Activated CD4-positive, alpha-beta memory T cell treated with anti-CD3 and anti-CD28 coated beads for 36 hours (primary cell): ENCODE results near the gene COTL1. TPM values are rescaled to one million over a fixed set of nuclear protein-coding genes. Genes with fewer than 3 reads are reported as not detected.

ENCODE experiments used
- CTCF ChIA-PET: fragments of 350-600 bp; sonication (Branson Sonifier 250); formaldehyde crosslinking; loops from one replicate; lab custom pipeline; 2021; ENCODE audit warnings: antibody characterized with exemption, inconsistent platforms; lab: Charles Lee
- POLR2A ChIA-PET: fragments of 350-600 bp; sonication (Branson Sonifier 250); formaldehyde crosslinking; loops from one replicate; lab custom pipeline; 2021; ENCODE audit warnings: antibody characterized with exemption; lab: Charles Lee
- DNase-seq: peaks from one replicate; pipeline ENCODE4 v3.0.0-alpha.2; 2020
- H3K27ac Mint-ChIP-seq: one replicate; pipeline ENCODE4 v1.8.0; 2021; ENCODE audit warnings: mixed read lengths
- H3K27me3 Mint-ChIP-seq: one replicate; pipeline ENCODE4 v1.8.0; 2021; ENCODE audit warnings: mixed read lengths
- H3K36me3 Mint-ChIP-seq: one replicate; pipeline ENCODE4 v1.8.0; 2021; ENCODE audit warnings: mixed read lengths
- H3K4me1 Mint-ChIP-seq: one replicate; pipeline ENCODE4 v1.8.0; 2021; ENCODE audit warnings: low read depth, mixed read lengths
- H3K4me3 Mint-ChIP-seq: one replicate; pipeline ENCODE4 v1.8.0; 2021; ENCODE audit warnings: mild to moderate bottlenecking, mixed read lengths
- H3K9me3 Mint-ChIP-seq: one replicate; pipeline ENCODE4 v1.8.0; 2021; ENCODE audit warnings: mixed read lengths
- intact Hi-C: fragments of 100-400 bp; cut with micrococcal nuclease; formaldehyde crosslinking; loops from one replicate; pipeline ENCODE4 v1.15.1; 2023
- total RNA-seq, 2 experiments: library from RNA; stranded (reverse); gene quantifications; one replicate each; pipeline ENCODE4 v1.2.3, GENCODE V29; 2021

COTL1 gene
- total RNA-seq, 2 experiments from 2014 or later = 358 to 364 TPM

DNA sequence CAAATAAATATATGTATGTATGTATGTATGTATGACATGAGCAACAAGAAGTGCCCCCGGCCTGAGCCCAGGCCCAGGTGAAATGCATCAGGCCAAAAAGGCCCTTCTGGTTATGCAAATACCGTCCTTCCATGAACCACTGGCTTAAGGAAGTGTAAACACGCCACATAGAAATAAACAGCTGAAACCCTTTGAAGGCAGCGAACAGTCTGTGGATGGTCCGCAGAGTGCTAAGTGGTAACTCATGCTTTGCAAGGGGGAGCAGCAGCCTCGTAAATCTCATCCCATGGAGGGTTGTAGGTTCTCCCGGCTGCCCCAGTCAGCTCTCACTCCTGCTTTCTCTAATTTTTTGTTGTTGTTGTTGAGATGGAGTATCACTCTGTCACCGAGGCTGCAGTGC lies 36.7 kb downstream of the COTL1 start:
- POLR2A ChIA-PET = no interaction called here

DNA sequence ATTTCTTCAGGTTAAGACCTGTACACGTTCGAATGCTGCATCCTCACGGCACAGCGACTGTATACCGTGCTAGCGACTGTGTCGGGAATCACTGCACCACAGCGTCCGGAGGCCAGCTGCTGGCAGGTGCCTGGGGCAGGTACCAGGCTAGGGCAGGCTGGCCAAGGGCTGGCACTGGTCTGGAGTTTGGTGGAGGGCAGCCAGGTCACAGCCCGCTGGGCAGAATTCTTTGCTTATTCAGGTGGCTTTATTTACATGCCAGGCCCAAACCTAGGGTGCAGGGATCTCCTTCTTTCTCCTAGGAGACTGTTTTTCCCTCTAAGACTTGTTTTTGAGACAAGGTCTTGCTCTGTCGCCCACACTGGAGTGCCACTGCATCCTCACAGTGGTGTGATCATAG lies 37.9 kb downstream of the COTL1 start:
- Mint-ChIP-seq H3K9me3 (no peaks in the 10 kb centered on the region), H3K27ac (no peak overlapping the region), H3K36me3 (peaks cover 16% of the 10 kb centered on the region), H3K4me3 (no peak overlapping the region), H3K27me3 (no peaks in the 10 kb centered on the region), H3K4me1 (peaks cover 50% of the 10 kb centered on the region)
- CTCF ChIA-PET = no interaction called here
- DNase-seq = no peak
- POLR2A ChIA-PET = no interaction called here
- intact Hi-C loops = no loop called here

More for the DNA sequence above, 36.7 kb downstream of the COTL1 start:
- CTCF ChIA-PET = interaction anchor here (1.1 kb wide), 1 partner anchor 42 kb away, joined by 3 read pairs; no protein-coding TSS in a partner anchor
- intact Hi-C loops = no loop called here
- H3K27me3 Mint-ChIP-seq = no peaks in the 10 kb centered on the region
- no peak overlapping the region for H3K27ac Mint-ChIP-seq
- peaks cover 52% of the 10 kb centered on the region for H3K4me1 Mint-ChIP-seq
- peaks cover 18% of the 10 kb centered on the region for H3K36me3 Mint-ChIP-seq
- H3K9me3 Mint-ChIP-seq = no peaks in the 10 kb centered on the region
- H3K4me3 Mint-ChIP-seq = no peak overlapping the region
- no peak for DNase-seq

DNA sequence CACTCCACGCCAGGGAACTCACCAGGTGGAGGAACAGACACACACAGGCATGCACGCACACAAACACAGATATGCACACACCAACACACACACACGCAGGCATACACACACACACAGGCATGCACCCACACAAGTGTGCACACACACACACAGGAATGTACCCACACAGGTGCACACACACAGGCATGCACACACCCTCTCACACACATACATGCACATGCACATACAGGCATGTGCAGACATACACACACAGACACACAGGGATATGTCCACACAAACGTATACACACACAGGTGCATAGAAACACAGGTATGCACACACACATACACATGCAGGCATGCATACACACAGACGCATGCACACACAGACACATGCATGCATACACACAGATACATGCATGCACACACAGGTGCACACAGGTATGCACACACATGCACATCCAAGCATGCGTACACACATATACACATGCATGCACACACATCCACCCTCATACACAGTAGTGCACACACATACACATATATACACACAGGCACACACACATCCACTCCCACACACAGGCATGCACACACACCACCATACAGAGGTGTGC lies 39.2 kb downstream of the COTL1 start:
- no peaks in the 10 kb centered on the region for H3K27me3 Mint-ChIP-seq
- no peaks in the 10 kb centered on the region for H3K9me3 Mint-ChIP-seq
- POLR2A ChIA-PET = no interaction called here
- intact Hi-C loops = no loop called here
- H3K27ac Mint-ChIP-seq = no peak overlapping the region
- H3K4me1 Mint-ChIP-seq = peaks cover 45% of the 10 kb centered on the region
- peaks cover 16% of the 10 kb centered on the region for H3K36me3 Mint-ChIP-seq
- H3K4me3 Mint-ChIP-seq = no peak overlapping the region
- CTCF ChIA-PET = no interaction called here
- DNase-seq = no peak

DNA sequence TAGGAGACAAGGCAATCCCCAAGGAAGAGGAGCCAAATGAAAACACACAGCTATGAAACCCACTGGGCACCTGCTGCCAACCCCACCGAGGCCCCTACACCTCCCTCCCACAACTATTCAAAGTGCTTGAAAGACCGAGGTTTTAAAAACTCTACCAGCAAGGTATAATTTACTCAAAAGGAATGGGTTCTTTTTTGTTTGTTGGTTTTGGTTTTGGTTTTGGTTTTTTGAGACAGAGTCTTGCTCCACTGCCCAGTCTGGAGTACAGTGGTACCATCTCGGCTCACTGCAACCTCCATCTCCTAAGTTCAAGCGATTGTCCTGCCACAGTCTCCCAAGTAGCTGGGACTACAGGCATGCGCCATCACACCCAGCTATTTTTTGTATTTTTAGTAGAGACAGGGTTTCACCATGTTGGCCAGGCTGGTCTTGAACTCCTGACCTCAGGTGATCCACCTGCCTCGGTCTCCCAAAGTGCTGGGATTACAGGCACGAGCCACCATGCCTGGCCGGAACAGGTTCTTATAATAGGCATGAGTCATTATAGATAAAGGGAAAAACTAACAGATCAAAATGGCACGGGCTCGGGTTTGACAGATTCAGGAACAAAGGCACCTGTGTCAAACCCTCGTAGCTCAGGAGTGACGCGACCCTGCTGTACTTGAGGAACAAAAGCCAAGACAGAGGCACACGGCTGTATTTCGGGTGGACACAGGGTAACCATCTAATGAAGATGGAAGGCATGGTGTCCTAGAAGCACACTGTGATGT lies 40.7 kb downstream of the COTL1 start:
- no peaks in the 10 kb centered on the region for H3K9me3 Mint-ChIP-seq
- no peaks in the 10 kb centered on the region for H3K27me3 Mint-ChIP-seq
- ChIA-PET CTCF (interaction anchor here (0.8 kb wide), 1 partner anchor 14 kb away, joined by 3 read pairs; no protein-coding TSS in a partner anchor), POLR2A (interaction anchor here (1.1 kb wide), 1 partner anchor 12 kb away, joined by 8 read pairs; no protein-coding TSS in a partner anchor)
- H3K4me1 Mint-ChIP-seq = peaks cover 42% of the 10 kb centered on the region
- no peak overlapping the region for H3K4me3 Mint-ChIP-seq
- no peak for DNase-seq
- H3K36me3 Mint-ChIP-seq = peaks cover 20% of the 10 kb centered on the region
- peak overlapping the region; percentile 70 for H3K27ac Mint-ChIP-seq
- intact Hi-C loops = no loop called here

DNA sequence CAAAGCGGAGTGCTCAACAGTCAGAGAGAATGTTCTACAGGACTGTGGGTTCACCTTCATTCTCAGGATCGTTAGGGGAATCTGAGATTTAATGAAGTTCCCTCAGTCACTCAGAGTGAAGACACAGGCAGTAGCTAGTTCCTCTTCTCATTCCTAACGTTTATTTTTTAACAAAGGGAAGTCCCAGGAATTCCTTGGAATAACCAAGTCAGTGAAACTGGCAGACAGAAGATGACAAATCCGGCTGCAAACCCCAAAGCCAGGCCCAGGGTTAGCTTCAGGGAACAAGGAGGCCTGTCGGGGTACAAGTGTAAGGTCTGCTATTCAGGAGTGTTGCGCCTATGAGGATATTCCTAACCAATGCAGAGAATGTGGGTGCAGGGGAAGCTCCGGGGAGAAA lies 42.0 kb downstream of the COTL1 start:
- Mint-ChIP-seq H3K27me3 (no peaks in the 10 kb centered on the region), H3K4me1 (peaks cover 42% of the 10 kb centered on the region), H3K27ac (peak overlapping the region; percentile 70), H3K9me3 (peaks cover 6% of the 10 kb centered on the region), H3K4me3 (no peak overlapping the region), H3K36me3 (peaks cover 30% of the 10 kb centered on the region)
- ChIA-PET CTCF (interaction anchor here (0.6 kb wide), 1 partner anchor 44 kb away, joined by 3 read pairs; no protein-coding TSS in a partner anchor), POLR2A (no interaction called here)
- DNase-seq = no peak
- intact Hi-C loops = no loop called here

DNA sequence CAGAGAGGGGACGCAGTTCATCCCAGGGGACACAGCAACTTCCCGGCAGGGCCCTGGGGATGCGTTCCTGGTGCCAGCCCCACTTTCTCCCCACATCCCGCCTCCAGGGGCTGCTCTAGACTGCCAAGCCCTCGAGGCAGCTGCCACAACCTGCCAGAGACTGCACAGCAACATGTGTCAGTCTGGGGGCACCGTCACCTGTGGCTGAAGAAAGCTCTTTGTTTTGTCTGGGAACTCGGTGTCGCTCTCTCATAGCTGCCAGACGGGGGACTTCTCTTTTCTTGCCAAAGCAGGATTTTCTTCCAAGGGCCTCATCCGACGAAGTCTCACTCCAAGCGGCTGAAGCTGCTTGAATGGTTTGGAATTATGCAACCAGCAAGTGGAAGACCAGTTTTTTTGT lies 43.7 kb downstream of the COTL1 start:
- intact Hi-C loops = no loop called here
- ChIA-PET CTCF (interaction anchor here (0.7 kb wide), 1 partner anchor 95 kb away, joined by 4 read pairs; no protein-coding TSS in a partner anchor), POLR2A (no interaction called here)
- Mint-ChIP-seq H3K9me3 (peaks cover 18% of the 10 kb centered on the region), H3K27ac (no peak overlapping the region), H3K27me3 (no peaks in the 10 kb centered on the region), H3K36me3 (peaks cover 42% of the 10 kb centered on the region), H3K4me1 (peaks cover 33% of the 10 kb centered on the region), H3K4me3 (no peak overlapping the region)
- no peak for DNase-seq

DNA sequence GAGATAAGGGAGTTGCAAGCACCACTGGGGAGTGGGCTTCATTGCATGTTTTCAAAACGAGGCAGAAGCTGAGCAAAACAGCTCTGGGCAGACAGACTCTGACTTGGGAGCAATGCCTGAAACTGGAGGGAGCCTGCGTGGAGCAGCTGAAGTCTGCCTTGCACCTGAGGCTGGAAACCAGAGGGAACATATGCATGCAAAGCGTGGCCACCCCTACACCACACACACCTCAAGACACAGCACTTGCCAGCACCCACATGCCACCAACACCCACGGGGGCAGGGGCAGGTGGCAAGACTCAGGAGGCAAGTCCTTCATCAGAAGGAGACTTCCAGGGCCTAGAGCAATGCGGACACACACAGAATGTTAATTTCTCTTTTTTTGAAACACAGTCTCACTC lies 45.8 kb downstream of the COTL1 start:
- H3K36me3 Mint-ChIP-seq = peaks cover 49% of the 10 kb centered on the region
- intact Hi-C loops = no loop called here
- no peak overlapping the region for H3K27ac Mint-ChIP-seq
- H3K9me3 Mint-ChIP-seq = peaks cover 18% of the 10 kb centered on the region
- CTCF ChIA-PET = no interaction called here
- POLR2A ChIA-PET = no interaction called here
- H3K4me3 Mint-ChIP-seq = no peak overlapping the region
- H3K4me1 Mint-ChIP-seq = peaks cover 21% of the 10 kb centered on the region
- DNase-seq = no peak
- H3K27me3 Mint-ChIP-seq = no peaks in the 10 kb centered on the region

DNA sequence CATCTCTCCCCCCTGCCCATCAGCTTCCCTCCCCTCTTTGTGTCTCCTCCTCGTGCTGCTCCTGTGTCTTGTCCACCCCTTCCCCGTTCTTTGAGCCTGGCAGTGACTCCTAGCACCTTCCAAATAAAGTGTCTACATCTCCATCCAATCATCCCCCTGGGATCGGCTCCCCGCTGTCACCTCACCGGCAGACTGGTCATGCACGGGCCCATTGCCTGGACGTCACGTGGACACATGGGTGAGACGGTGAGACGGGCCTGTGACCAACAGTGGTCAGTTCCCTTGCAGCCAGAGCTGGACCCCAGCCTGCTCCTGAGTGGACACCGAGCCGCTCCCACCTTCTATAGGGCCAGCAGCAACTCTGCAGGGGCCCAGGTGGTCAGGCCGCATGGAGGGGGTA lies 46.4 kb downstream of the COTL1 start:
- ChIA-PET CTCF (no interaction called here), POLR2A (no interaction called here)
- H3K4me3 Mint-ChIP-seq = no peak overlapping the region
- intact Hi-C loops = no loop called here
- DNase-seq = no peak
- H3K9me3 Mint-ChIP-seq = peaks cover 18% of the 10 kb centered on the region
- H3K36me3 Mint-ChIP-seq = peaks cover 54% of the 10 kb centered on the region
- peak overlapping the region; percentile 51 for H3K27ac Mint-ChIP-seq
- peaks cover 15% of the 10 kb centered on the region for H3K4me1 Mint-ChIP-seq
- H3K27me3 Mint-ChIP-seq = no peaks in the 10 kb centered on the region

DNA sequence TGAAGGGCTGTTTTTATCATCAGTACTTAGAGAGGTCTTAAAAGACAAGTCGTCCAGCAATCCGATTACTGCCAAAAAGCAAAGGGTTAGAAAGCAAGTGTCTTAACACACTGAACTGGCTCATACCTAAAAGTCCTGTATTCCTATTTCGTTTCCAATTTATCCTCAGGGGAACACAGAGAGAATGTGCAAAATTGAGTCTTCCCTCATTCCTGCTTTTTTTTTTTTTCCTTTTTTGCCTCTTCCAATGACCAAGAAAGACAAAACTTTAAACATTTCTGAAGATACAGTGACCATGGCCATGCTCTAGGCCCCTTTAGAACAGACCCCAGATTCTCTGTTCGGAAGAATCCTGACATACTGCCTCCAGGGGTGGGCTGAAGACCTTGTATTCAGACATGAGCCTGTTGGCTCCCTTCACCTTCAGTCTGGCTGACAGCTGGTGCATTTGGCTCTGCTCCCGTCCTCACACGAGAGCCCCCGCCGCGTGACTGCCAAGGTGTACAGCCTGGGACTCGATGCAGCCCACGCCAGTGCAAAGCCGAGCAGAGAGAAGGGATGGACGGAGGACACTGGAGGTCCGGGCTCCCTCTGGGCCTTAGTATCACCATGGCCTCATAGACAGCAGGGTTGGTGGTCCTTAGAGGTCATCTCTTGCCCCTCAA lies 47.0 kb downstream of the COTL1 start:
- H3K9me3 Mint-ChIP-seq = peaks cover 18% of the 10 kb centered on the region
- H3K27me3 Mint-ChIP-seq = no peaks in the 10 kb centered on the region
- DNase-seq = no peak
- intact Hi-C loops = no loop called here
- peaks cover 59% of the 10 kb centered on the region for H3K36me3 Mint-ChIP-seq
- ChIA-PET CTCF (interaction anchor here (1.4 kb wide), 1 partner anchor 17 kb away, joined by 5 read pairs; no protein-coding TSS in a partner anchor), POLR2A (no interaction called here)
- peak overlapping the region; percentile 1 for H3K27ac Mint-ChIP-seq
- H3K4me3 Mint-ChIP-seq = no peak overlapping the region
- peaks cover 9% of the 10 kb centered on the region for H3K4me1 Mint-ChIP-seq

DNA sequence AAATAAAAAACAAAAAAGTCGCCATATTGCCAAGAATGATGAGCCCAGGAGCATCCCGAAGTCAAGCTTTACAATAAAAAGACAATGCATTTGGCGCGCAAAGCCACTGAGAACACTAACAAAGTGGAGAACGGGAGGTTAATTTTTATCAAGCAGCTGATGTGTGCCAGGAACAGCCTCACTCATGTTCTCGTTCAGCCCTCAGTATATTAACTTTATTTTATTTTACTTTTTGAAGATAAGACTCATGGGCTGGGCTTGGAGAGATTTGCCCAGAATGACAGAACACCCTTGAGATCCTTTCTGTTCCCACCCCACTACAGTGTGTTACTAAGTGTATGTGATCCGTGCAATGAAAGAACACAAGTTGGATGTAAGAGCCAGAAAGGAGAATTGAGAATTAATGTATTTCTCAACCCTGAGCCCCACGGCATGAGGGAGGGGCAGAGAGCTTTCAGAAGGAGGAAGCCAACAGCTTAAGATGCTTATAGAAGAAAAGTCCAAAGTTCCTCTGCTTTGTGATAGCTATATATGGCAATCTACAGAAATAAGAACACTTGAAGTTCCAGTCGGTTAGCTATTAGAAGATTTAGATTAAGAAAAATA lies 48.4 kb downstream of the COTL1 start:
- ChIA-PET POLR2A (no interaction called here), CTCF (interaction anchor here (0.5 to 1.4 kb wide), 2 partner anchors 16 to 75 kb away, joined by 3 to 5 read pairs; no protein-coding TSS in a partner anchor)

DNA sequence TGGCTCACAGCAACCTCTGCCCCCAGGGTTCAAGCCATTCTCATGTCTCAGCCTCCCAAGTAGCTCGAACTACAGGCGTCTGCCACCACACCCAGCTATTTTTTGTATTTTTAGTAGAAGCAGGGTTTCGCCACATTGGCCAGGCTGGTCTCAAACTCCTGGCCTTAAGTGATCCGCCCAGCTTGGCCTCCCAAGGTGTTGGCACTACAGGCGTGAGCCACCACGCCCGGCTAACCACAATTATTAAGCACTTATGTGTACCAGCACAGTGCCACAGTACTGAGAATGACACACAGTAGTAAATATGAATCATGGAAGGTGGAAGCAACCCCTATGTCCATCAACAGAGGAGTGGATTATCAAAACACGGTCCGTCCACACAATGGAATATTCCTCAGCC lies 49.8 kb downstream of the COTL1 start:
- peaks cover 18% of the 10 kb centered on the region for H3K9me3 Mint-ChIP-seq
- ChIA-PET CTCF (interaction anchor here (1.2 kb wide), 1 partner anchor 57 kb away, joined by 4 read pairs; no protein-coding TSS in a partner anchor), POLR2A (no interaction called here)
- intact Hi-C loops = no loop called here
- H3K4me3 Mint-ChIP-seq = no peak overlapping the region
- peaks cover 72% of the 10 kb centered on the region for H3K36me3 Mint-ChIP-seq
- H3K27me3 Mint-ChIP-seq = no peaks in the 10 kb centered on the region
- no peak for DNase-seq
- peak overlapping the region; percentile 46 for H3K27ac Mint-ChIP-seq
- peaks cover 8% of the 10 kb centered on the region for H3K4me1 Mint-ChIP-seq

More for the DNA sequence above, 48.4 kb downstream of the COTL1 start:
- H3K4me1 Mint-ChIP-seq = peaks cover 8% of the 10 kb centered on the region
- peaks cover 69% of the 10 kb centered on the region for H3K36me3 Mint-ChIP-seq
- H3K27ac Mint-ChIP-seq = no peak overlapping the region
- DNase-seq = no peak
- H3K27me3 Mint-ChIP-seq = no peaks in the 10 kb centered on the region
- H3K9me3 Mint-ChIP-seq = peaks cover 18% of the 10 kb centered on the region
- no peak overlapping the region for H3K4me3 Mint-ChIP-seq
- intact Hi-C loops = no loop called here
